H1 (cell line): ENCODE data around the gene POLR2H. TPM values are rescaled to one million over a fixed set of nuclear protein-coding genes. Genes with fewer than 3 reads are reported as not detected.

Source experiments
- RBBP5 ChIP-seq: IDR thresholded peaks from 2 replicates; pipeline ENCODE4 v1.7.1; 2012; ENCODE audit warnings: low read depth, mild to moderate bottlenecking, inconsistent platforms, low read length, moderate library complexity, borderline replicate concordance
- polyA plus RNA-seq, 7 experiments: library from polyadenylated mRNA; depleted of rRNA in 3 of 7; stranded (reverse) in 5 of 7; unstranded in 2 of 7; fragments of >200 nt in 5 of 7; fragments of 200-250 nt in 2 of 7; gene quantifications; 1 replicate in 5 of 7; 2 replicates in 1 of 7; 4 replicates in 1 of 7; pipeline versions ENCODE4 v1.2.1 to v1.2.3, GENCODE V29; 2011 to 2013; ENCODE audit warnings: missing spikeins in 2 of 7, mixed read lengths in 2 of 7
- total RNA-seq: library from RNA; stranded (reverse); fragmentation: NEBNext Ultra II Directional; extraction: Animal tissue kit (Norgen Biotek cat#: 25700); gene quantifications from 2 replicates; pipeline ENCODE4 v1.2.1, GENCODE V29; 2021

Gene POLR2H
- total and polyA plus RNA-seq, 2 of the 8 experiments (the other 6 are each of a cell fraction or from before 2014, with no cell fraction given) = 113 to 335 TPM

GRCh38 chr3:184371570-184372018 lies 10.1 kb downstream of the POLR2H start (continued):
- no peak for TF ChIP-seq RBBP5
